Suprapubic skin (tissue), 4 donors: Measurements from ENCODE around the gene EPHB1.

Experiments
- EP300 ChIP-seq: sonication (generic); formaldehyde crosslinking; IDR thresholded peaks from one replicate; pipeline ENCODE4 v1.6.1; 2017; ENCODE audit warnings: antibody characterized with exemption
- POLR2AphosphoS5 ChIP-seq, 3 donors: sonication (generic); formaldehyde crosslinking; IDR thresholded peaks; one replicate each; pipeline ENCODE4 v1.6.1; 2017; ENCODE audit warnings: antibody characterized with exemption in 3 of 3
- TF ChIP-seq, protein P1 (sequence below), 2 donors: fragments of 200-600 bp in 1 of 2; fragments of 450-650 bp in 1 of 2; sonication (generic) in 1 of 2; IDR thresholded peaks; one replicate each; pipeline ENCODE4 v1.5.1; 2016 to 2019; ENCODE audit warnings: antibody characterized with exemption in 2 of 2, mild to moderate bottlenecking in 1 of 2, moderate library complexity in 1 of 2

DNA sequence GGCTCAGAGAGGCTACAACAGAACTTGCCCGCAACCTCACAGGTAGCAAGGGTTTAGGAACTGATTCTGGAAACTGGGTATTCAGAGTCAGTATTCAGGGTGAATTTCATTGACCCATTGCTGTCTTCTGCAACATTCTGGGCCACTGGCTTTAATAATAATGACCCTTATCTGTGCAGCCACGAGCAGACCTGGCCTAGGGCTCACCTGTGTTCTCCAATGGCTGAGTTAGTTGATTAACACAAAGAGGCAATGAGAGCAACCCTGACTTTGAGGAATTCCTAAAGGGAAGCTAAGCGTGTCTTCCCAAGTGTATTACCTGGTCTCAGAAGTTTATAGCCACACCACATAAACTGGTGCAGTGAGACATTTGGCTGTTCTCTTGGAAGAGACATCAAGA, 289.9 kb downstream of the EPHB1 start:
- TF ChIP-seq, protein P1, sequence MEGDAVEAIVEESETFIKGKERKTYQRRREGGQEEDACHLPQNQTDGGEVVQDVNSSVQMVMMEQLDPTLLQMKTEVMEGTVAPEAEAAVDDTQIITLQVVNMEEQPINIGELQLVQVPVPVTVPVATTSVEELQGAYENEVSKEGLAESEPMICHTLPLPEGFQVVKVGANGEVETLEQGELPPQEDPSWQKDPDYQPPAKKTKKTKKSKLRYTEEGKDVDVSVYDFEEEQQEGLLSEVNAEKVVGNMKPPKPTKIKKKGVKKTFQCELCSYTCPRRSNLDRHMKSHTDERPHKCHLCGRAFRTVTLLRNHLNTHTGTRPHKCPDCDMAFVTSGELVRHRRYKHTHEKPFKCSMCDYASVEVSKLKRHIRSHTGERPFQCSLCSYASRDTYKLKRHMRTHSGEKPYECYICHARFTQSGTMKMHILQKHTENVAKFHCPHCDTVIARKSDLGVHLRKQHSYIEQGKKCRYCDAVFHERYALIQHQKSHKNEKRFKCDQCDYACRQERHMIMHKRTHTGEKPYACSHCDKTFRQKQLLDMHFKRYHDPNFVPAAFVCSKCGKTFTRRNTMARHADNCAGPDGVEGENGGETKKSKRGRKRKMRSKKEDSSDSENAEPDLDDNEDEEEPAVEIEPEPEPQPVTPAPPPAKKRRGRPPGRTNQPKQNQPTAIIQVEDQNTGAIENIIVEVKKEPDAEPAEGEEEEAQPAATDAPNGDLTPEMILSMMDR (IDR thresholded peaks at IDR 0.05), result no peak
- no peak for TF ChIP-seq POLR2AphosphoS5 (IDR thresholded peaks at IDR 0.05)
- TF ChIP-seq EP300, result no peak
